ENCODE measurements around the gene ZNF728. TPM values are rescaled to one million over a fixed set of nuclear protein-coding genes. Genes with fewer than 3 reads are reported as not detected.
A peak's percentile ranks its signal among the peaks of the same experiment; 100 is the strongest.

The ZNF728 gene
- 1 to 10 TPM in 1 of 4 donors, not detected in 3; 1.7 TPM for total RNA-seq

- TF ChIP-seq POLR2A (IDR thresholded peaks at IDR 0.05) = no peak
- TF ChIP-seq, protein P1, sequence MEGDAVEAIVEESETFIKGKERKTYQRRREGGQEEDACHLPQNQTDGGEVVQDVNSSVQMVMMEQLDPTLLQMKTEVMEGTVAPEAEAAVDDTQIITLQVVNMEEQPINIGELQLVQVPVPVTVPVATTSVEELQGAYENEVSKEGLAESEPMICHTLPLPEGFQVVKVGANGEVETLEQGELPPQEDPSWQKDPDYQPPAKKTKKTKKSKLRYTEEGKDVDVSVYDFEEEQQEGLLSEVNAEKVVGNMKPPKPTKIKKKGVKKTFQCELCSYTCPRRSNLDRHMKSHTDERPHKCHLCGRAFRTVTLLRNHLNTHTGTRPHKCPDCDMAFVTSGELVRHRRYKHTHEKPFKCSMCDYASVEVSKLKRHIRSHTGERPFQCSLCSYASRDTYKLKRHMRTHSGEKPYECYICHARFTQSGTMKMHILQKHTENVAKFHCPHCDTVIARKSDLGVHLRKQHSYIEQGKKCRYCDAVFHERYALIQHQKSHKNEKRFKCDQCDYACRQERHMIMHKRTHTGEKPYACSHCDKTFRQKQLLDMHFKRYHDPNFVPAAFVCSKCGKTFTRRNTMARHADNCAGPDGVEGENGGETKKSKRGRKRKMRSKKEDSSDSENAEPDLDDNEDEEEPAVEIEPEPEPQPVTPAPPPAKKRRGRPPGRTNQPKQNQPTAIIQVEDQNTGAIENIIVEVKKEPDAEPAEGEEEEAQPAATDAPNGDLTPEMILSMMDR (IDR thresholded peaks at IDR 0.05) = no peak
- WGBS, 2 donors = 8 to 26% methylated on average over 5 to 17 of the region's 46 CpGs
- intact Hi-C loops (cut with DNase I) = no loop called here
- Histone ChIP-seq H3K4me3 (peak within 1 kb of the TSS; percentile 14 to 62 (median 41)), H3K4me1 (no peaks in the 10 kb centered on the region), H3K27me3 (no peaks in the 10 kb centered on the region), H3K36me3 (no peaks in the 10 kb centered on the region), H3K9me3 (peaks cover 0 to 39% (median 0%) of the 10 kb centered on the region in 3 donors), H3K27ac (peak within 1 kb of the TSS in 3 of 4 donors; percentile 36 to 63 (median 47))
- no peak for DNase-seq
Observed at GRCh38 chr19:23002690-23003422, at the start of gene ZNF728. Gene ZNF728, minus strand, starts transcription at chr19:23003176. Its CDS starts 146 bp downstream, at chr19:23003030.

DNA sequence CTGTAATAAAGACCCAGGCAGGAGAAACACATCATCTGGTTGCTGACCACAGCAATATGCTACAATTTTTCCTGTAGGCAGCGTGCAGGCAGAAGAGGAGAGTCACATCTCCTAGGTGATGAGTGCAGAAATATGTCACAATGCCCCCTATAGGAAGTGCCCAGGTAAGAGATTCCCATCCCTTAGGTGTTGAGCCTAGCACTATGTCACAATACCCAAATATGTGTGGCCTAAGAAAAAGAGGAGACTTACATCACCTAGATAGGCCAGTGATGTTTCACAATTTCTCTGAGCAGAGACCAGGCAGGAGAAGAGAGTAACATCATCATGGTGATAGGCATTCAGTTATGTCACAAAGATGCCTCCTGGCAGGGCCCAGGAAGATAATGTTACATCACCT lies 49.4 kb upstream of the ZNF728 start:
- no peak for TF ChIP-seq POLR2A (IDR thresholded peaks at IDR 0.05)
- TF ChIP-seq, protein P1 (IDR thresholded peaks at IDR 0.05) = no peak
- no peaks in the 10 kb centered on the region for H3K4me1 ChIP-seq
- H3K36me3 ChIP-seq = no peaks in the 10 kb centered on the region
- intact Hi-C loops (cut with DNase I) = no loop called here
- peaks cover 0 to 9% (median 7%) of the 10 kb centered on the region in 3 donors for H3K9me3 ChIP-seq
- H3K27me3 ChIP-seq = no peaks in the 10 kb centered on the region
- H3K4me3 ChIP-seq = no peak overlapping the region
- 31 to 33% methylated on average over 1 of the region's 1 CpG for WGBS, 2 donors
- H3K27ac ChIP-seq = no peak overlapping the region
- DNase-seq = no peak

- Histone ChIP-seq H3K4me3 (no peak overlapping the region), H3K27me3 (no peaks in the 10 kb centered on the region), H3K4me1 (no peaks in the 10 kb centered on the region), H3K9me3 (peaks cover 0 to 20% (median 3%) of the 10 kb centered on the region in 3 donors), H3K27ac (no peak overlapping the region), H3K36me3 (no peaks in the 10 kb centered on the region)
- intact Hi-C loops (cut with DNase I) = no loop called here
- no peak for DNase-seq
- TF ChIP-seq POLR2A (IDR thresholded peaks at IDR 0.05) = no peak
- TF ChIP-seq, protein P1 (IDR thresholded peaks at IDR 0.05) = no peak
- WGBS, 2 donors = 77 to 85% methylated on average over 4 of the region's 4 CpGs
Observed at GRCh38 chr19:23049256-23049655, 46.3 kb upstream of the ZNF728 start.

- DNase-seq = no peak
- Histone ChIP-seq H3K9me3 (peaks cover 0 to 39% (median 3%) of the 10 kb centered on the region in 3 donors), H3K4me3 (no peak overlapping the region), H3K36me3 (no peaks in the 10 kb centered on the region), H3K27ac (no peak overlapping the region), H3K27me3 (no peaks in the 10 kb centered on the region), H3K4me1 (no peaks in the 10 kb centered on the region)
- 80 to 83% methylated on average over 6 of the region's 6 CpGs for WGBS, 2 donors
- no peak for TF ChIP-seq POLR2A (IDR thresholded peaks at IDR 0.05)
- TF ChIP-seq, protein P1 (IDR thresholded peaks at IDR 0.05) = no peak
- intact Hi-C loops (cut with DNase I) = no loop called here
Observed at GRCh38 chr19:23046743-23047142, 43.8 kb upstream of the ZNF728 start.

DNA sequence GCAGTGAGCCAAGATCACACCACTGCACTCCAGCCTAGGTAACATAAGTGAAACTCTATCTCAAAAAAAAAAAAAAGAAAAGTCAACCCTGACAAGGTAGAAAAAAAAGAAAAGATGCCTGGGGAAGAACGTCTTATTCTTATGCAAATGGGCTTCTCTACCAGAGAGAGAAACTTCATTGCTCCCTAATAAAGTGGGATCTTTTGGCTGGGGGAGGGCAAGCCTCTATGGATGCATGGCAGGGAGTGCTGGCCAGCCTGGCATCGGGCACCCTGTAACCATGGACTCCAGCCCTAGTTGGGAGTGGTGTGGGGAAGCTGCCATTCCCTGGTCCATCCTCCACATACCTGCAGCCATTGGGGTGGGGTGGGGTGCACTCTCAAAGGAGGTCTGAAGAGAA lies 30.7 kb upstream of the ZNF728 start:
- H3K4me1 ChIP-seq = no peaks in the 10 kb centered on the region
- peaks cover 0 to 50% (median 9%) of the 10 kb centered on the region in 3 donors for H3K9me3 ChIP-seq
- H3K4me3 ChIP-seq = no peak overlapping the region
- no peak overlapping the region for H3K27ac ChIP-seq
- intact Hi-C loops (cut with DNase I) = no loop called here
- H3K36me3 ChIP-seq = no peaks in the 10 kb centered on the region
- TF ChIP-seq, protein P1 (IDR thresholded peaks at IDR 0.05) = no peak
- no peak for TF ChIP-seq POLR2A (IDR thresholded peaks at IDR 0.05)
- 55 to 56% methylated on average over 2 of the region's 2 CpGs for WGBS, 2 donors
- DNase-seq = no peak
- H3K27me3 ChIP-seq = no peaks in the 10 kb centered on the region
